ENCODE data around the gene CARHSP1. TPM values are rescaled to one million over a fixed set of nuclear protein-coding genes. Genes with fewer than 3 reads are reported as not detected.
"Not testable (repeated sequence)": the region's sequence is repeated elsewhere in the genome, so short reads cannot be mapped to it uniquely, and the experiment has no call there.

The CARHSP1 gene
- total and polyA plus RNA-seq, 9 of the 15 experiments (the other 6 are each of a cell fraction or from before 2014, with no cell fraction given), result 5.8 to 114 (median 41.1) TPM

- no TSS peak for BruUV-seq (replicated peaks)
- POLR2A ChIA-PET, result interaction anchor here (0.8 to 1.2 kb wide), 2 partner anchors 14 to 19 kb away, joined by 3 to 5 read pairs; no protein-coding TSS in a partner anchor
- H3K9me3 ChIP-seq (replicated peaks; ENCODE audit: control insufficient read depth, insufficient read depth, low read depth, low read length), result no peaks in the 10 kb centered on the region
- CTCF ChIA-PET (ENCODE audit: low intra/inter-chr PET ratio), result no interaction called here
- in situ Hi-C loops (cut with MboI), result no loop called here
- no peaks in the 10 kb centered on the region for H4K20me1 ChIP-seq (replicated peaks; ENCODE audit: control insufficient read depth, insufficient read depth, low read length)
- H3K4me3 ChIP-seq, result no peak overlapping the region
- 47% methylated on average over 4 of the region's 6 CpGs for WGBS (ENCODE audit: insufficient coverage, low coverage, missing lambda C conversion rate)
- no peak overlapping the region for H2AFZ ChIP-seq (ENCODE audit: low read depth, low read length)
- H3K9ac ChIP-seq (ENCODE audit: insufficient read depth in 1 of 2, low read depth in 2 of 2, low read length in 2 of 2), result no peak overlapping the region
- H3K4me2 ChIP-seq (ENCODE audit: insufficient read depth, low read length), result no peak overlapping the region
- H3K27me3 ChIP-seq (ENCODE audit: control insufficient read depth in 2 of 2, insufficient read depth in 2 of 2, low read length in 2 of 2), result peaks cover 0 to 12% of the 10 kb centered on the region in 2 experiments; a peak in 2 of 5 replicates
- H3K9me1 ChIP-seq (ENCODE audit: control insufficient read depth, insufficient read depth, low read length), result no peaks in the 10 kb centered on the region
- H3K27ac ChIP-seq (ENCODE audit: extremely low read depth, low read depth, low read length), result no peak overlapping the region
- H3K4me1 ChIP-seq (replicated peaks in 1 of 2; ENCODE audit: control insufficient read depth in 2 of 2, insufficient read depth in 2 of 2, low read length in 2 of 2), result peaks cover 14 to 18% of the 10 kb centered on the region in 2 experiments
- no peaks in the 10 kb centered on the region for H3K79me2 ChIP-seq (ENCODE audit: control insufficient read depth, insufficient read depth, low read length)
- TF ChIP-seq, protein P1, sequence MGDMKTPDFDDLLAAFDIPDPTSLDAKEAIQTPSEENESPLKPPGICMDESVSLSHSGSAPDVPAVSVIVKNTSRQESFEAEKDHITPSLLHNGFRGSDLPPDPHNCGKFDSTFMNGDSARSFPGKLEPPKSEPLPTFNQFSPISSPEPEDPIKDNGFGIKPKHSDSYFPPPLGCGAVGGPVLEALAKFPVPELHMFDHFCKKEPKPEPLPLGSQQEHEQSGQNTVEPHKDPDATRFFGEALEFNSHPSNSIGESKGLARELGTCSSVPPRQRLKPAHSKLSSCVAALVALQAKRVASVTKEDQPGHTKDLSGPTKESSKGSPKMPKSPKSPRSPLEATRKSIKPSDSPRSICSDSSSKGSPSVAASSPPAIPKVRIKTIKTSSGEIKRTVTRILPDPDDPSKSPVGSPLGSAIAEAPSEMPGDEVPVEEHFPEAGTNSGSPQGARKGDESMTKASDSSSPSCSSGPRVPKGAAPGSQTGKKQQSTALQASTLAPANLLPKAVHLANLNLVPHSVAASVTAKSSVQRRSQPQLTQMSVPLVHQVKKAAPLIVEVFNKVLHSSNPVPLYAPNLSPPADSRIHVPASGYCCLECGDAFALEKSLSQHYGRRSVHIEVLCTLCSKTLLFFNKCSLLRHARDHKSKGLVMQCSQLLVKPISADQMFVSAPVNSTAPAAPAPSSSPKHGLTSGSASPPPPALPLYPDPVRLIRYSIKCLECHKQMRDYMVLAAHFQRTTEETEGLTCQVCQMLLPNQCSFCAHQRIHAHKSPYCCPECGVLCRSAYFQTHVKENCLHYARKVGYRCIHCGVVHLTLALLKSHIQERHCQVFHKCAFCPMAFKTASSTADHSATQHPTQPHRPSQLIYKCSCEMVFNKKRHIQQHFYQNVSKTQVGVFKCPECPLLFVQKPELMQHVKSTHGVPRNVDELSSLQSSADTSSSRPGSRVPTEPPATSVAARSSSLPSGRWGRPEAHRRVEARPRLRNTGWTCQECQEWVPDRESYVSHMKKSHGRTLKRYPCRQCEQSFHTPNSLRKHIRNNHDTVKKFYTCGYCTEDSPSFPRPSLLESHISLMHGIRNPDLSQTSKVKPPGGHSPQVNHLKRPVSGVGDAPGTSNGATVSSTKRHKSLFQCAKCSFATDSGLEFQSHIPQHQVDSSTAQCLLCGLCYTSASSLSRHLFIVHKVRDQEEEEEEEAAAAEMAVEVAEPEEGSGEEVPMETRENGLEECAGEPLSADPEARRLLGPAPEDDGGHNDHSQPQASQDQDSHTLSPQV (IDR thresholded peaks at IDR 0.05), result no peak
- TF ChIP-seq ID3 (CRISPR knock-in tag; IDR thresholded peaks at IDR 0.05) (no peak), ID3 (tag; IDR thresholded peaks at IDR 0.05) (no peak), HIVEP1 (CRISPR knock-in tag; IDR thresholded peaks at IDR 0.05) (no peak), THAP12 (CRISPR knock-in tag; IDR thresholded peaks at IDR 0.05) (no peak)
- no peak for DNase-seq (ENCODE audit: extremely low read depth in 1 of 4, low spot score in 3 of 4)
- FAIRE-seq, result no peak
- intact Hi-C loops (cut with micrococcal nuclease), result loop anchor here (10.0 kb wide), 1 partner anchor 260 kb away; no protein-coding TSS in a partner anchor
- no peaks in the 10 kb centered on the region for H3K36me3 ChIP-seq (ENCODE audit: control insufficient read depth, insufficient read depth, low read length)
- no peak for ATAC-seq
Observed at GRCh38 chr16:8874388-8874787, 5.6 kb upstream of the CARHSP1 start.

GRCh38 chr16:8873866-8874195 lies 5.0 kb upstream of the CARHSP1 start:
- FAIRE-seq; H3K9me3 ChIP-seq (replicated peaks; ENCODE audit: control insufficient read depth, insufficient read depth, low read depth, low read length); in situ Hi-C loops (cut with MboI); H3K79me2 ChIP-seq (ENCODE audit: control insufficient read depth, insufficient read depth, low read length); CTCF ChIA-PET (ENCODE audit: low intra/inter-chr PET ratio); H2AFZ ChIP-seq (ENCODE audit: low read depth, low read length); H3K9ac ChIP-seq (ENCODE audit: insufficient read depth in 1 of 2, low read depth in 2 of 2, low read length in 2 of 2); H3K36me3 ChIP-seq (ENCODE audit: control insufficient read depth, insufficient read depth, low read length); H3K9me1 ChIP-seq (ENCODE audit: control insufficient read depth, insufficient read depth, low read length); DNase-seq (ENCODE audit: extremely low read depth in 1 of 4, low spot score in 3 of 4); H3K27ac ChIP-seq (ENCODE audit: extremely low read depth, low read depth, low read length); H3K4me3 ChIP-seq; H4K20me1 ChIP-seq (replicated peaks; ENCODE audit: control insufficient read depth, insufficient read depth, low read length); ATAC-seq; BruUV-seq (replicated peaks); H3K4me2 ChIP-seq (ENCODE audit: insufficient read depth, low read length): not testable (repeated sequence)
- peaks cover 0 to 12% of the 10 kb centered on the region in 2 experiments; a peak in 2 of 5 replicates for H3K27me3 ChIP-seq (ENCODE audit: control insufficient read depth in 2 of 2, insufficient read depth in 2 of 2, low read length in 2 of 2)
- intact Hi-C loops (cut with micrococcal nuclease), result loop anchor here (10.0 kb wide), 1 partner anchor 261 kb away; no protein-coding TSS in a partner anchor
- 65% methylated on average over 5 of the region's 7 CpGs for WGBS (ENCODE audit: insufficient coverage, low coverage, missing lambda C conversion rate)
- H3K4me1 ChIP-seq (replicated peaks in 1 of 2; ENCODE audit: control insufficient read depth in 2 of 2, insufficient read depth in 2 of 2, low read length in 2 of 2), result peaks cover 16 to 22% of the 10 kb centered on the region in 2 experiments
- POLR2A ChIA-PET, result interaction anchor here (0.7 to 1.2 kb wide), 4 partner anchors 10 to 208 kb away, joined by 3 to 6 read pairs (median 5); no protein-coding TSS in a partner anchor

Data from K562 (cell line).